Measurements from ENCODE around the gene ITIH5. TPM values are rescaled to one million over a fixed set of nuclear protein-coding genes. Genes with fewer than 3 reads are reported as not detected.

ITIH5 gene
- total and polyA plus RNA-seq, 2 donors (not counting 1 experiment from before 2014, with no cell fraction given): 0.22 to 12.4 TPM

DNA sequence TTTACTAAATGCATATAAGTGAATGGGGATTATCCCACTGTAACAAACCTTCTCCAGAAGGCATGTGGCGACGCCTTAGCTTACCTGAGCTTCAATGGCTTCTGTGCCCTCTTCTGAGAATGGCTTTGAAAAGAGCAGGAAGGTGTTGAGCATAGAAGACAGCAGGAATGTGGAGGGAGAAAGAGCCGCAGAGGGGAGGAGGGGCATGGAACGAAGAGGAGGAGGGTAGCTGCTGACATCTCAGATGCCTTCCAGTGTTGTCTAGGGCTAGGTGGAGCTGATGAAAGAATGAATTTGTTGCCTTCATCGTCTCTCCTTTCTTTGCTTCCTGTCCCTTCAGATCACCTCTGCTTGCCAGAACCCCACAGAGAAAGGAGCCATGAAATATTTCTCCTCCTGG is 86.2 kb downstream of the ITIH5 start:
- H2AFZ ChIP-seq (ENCODE audit: low read length): no peak overlapping the region
- no peaks in the 10 kb centered on the region for H3K4me1 ChIP-seq (ENCODE audit: control insufficient read depth, extremely low read depth, insufficient read depth, low read length)
- TF ChIP-seq EZH2 (IDR thresholded peaks at IDR 0.05; ENCODE audit: low read length, missing control alignments): no peak
- TF ChIP-seq, protein P1, sequence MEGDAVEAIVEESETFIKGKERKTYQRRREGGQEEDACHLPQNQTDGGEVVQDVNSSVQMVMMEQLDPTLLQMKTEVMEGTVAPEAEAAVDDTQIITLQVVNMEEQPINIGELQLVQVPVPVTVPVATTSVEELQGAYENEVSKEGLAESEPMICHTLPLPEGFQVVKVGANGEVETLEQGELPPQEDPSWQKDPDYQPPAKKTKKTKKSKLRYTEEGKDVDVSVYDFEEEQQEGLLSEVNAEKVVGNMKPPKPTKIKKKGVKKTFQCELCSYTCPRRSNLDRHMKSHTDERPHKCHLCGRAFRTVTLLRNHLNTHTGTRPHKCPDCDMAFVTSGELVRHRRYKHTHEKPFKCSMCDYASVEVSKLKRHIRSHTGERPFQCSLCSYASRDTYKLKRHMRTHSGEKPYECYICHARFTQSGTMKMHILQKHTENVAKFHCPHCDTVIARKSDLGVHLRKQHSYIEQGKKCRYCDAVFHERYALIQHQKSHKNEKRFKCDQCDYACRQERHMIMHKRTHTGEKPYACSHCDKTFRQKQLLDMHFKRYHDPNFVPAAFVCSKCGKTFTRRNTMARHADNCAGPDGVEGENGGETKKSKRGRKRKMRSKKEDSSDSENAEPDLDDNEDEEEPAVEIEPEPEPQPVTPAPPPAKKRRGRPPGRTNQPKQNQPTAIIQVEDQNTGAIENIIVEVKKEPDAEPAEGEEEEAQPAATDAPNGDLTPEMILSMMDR (conservative IDR thresholded peaks at IDR 0.05 in 1 of 2, IDR thresholded peaks at IDR 0.05 in 1 of 2; ENCODE audit: low read depth in 1 of 2, low read length in 2 of 2): no peak
- H3K27ac ChIP-seq (ENCODE audit: insufficient read depth, low read length): no peak overlapping the region
- no peak overlapping the region for H3K9ac ChIP-seq (ENCODE audit: insufficient read depth, low read length)
- no peaks in the 10 kb centered on the region for H4K20me1 ChIP-seq (ENCODE audit: control insufficient read depth, extremely low read depth, insufficient read depth, low read length)
- no peaks in the 10 kb centered on the region for H3K36me3 ChIP-seq (ENCODE audit: control insufficient read depth, insufficient read depth, low read length)
- no peak overlapping the region for H3K4me2 ChIP-seq (ENCODE audit: extremely low read depth, insufficient read depth, low read length)
- H3K9me3 ChIP-seq (ENCODE audit: control insufficient read depth, insufficient read depth, low read depth, low read length): no peaks in the 10 kb centered on the region
- no peaks in the 10 kb centered on the region for H3K27me3 ChIP-seq (ENCODE audit: control insufficient read depth, insufficient read depth, low read length)
- no peaks in the 10 kb centered on the region for H3K79me2 ChIP-seq (ENCODE audit: control insufficient read depth, insufficient read depth, low read length)
- no peak overlapping the region for H3K4me3 ChIP-seq (replicated peaks in 1 of 4; ENCODE audit: control extremely low read depth in 1 of 4, insufficient read depth in 1 of 4, low read depth in 3 of 4, low read length in 4 of 4)
- DNase-seq (ENCODE audit: low read depth in 2 of 2): no peak

DNA sequence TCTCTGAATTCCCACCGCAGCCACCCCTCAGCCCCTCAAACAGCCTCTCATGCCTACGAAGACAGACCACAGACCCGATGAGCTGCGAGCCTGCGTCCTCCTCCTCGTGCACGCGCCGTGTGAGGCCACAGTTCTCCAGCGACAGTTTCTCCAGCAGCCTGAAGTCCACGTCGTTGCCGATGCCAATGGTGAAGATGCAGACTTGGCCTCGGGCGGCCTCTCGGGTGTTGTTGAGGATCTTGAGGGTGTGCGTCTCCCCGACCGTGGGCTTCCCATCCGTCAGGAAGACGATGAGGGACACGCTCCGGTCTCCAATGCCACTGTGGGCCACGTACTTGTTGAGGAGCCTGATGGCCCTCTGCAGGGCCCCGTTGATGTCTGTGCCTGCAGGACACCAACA is 87.1 kb downstream of the ITIH5 start:
- H2AFZ ChIP-seq (ENCODE audit: low read length): no peak overlapping the region
- H3K79me2 ChIP-seq (ENCODE audit: control insufficient read depth, insufficient read depth, low read length): no peaks in the 10 kb centered on the region
- no peak overlapping the region for H3K9ac ChIP-seq (ENCODE audit: insufficient read depth, low read length)
- H3K27me3 ChIP-seq (ENCODE audit: control insufficient read depth, insufficient read depth, low read length): no peaks in the 10 kb centered on the region
- H3K4me3 ChIP-seq (replicated peaks in 1 of 4; ENCODE audit: control extremely low read depth in 1 of 4, insufficient read depth in 1 of 4, low read depth in 3 of 4, low read length in 4 of 4): no peak overlapping the region
- H4K20me1 ChIP-seq (ENCODE audit: control insufficient read depth, extremely low read depth, insufficient read depth, low read length): no peaks in the 10 kb centered on the region
- H3K4me2 ChIP-seq (ENCODE audit: extremely low read depth, insufficient read depth, low read length): no peak overlapping the region
- TF ChIP-seq EZH2 (IDR thresholded peaks at IDR 0.05; ENCODE audit: low read length, missing control alignments): no peak
- TF ChIP-seq, protein P1 (conservative IDR thresholded peaks at IDR 0.05 in 1 of 2, IDR thresholded peaks at IDR 0.05 in 1 of 2; ENCODE audit: low read depth in 1 of 2, low read length in 2 of 2): no peak
- no peak for DNase-seq (ENCODE audit: low read depth in 2 of 2)
- H3K4me1 ChIP-seq (ENCODE audit: control insufficient read depth, extremely low read depth, insufficient read depth, low read length): no peaks in the 10 kb centered on the region
- H3K9me3 ChIP-seq (ENCODE audit: control insufficient read depth, insufficient read depth, low read depth, low read length): no peaks in the 10 kb centered on the region
- no peaks in the 10 kb centered on the region for H3K36me3 ChIP-seq (ENCODE audit: control insufficient read depth, insufficient read depth, low read length)
- no peak overlapping the region for H3K27ac ChIP-seq (ENCODE audit: insufficient read depth, low read length)

GRCh38 chr10:7577579-7577978 is 89.2 kb downstream of the ITIH5 start:
- H3K9me3 ChIP-seq (ENCODE audit: control insufficient read depth, insufficient read depth, low read depth, low read length): no peaks in the 10 kb centered on the region
- no peak overlapping the region for H3K4me2 ChIP-seq (ENCODE audit: extremely low read depth, insufficient read depth, low read length)
- no peak overlapping the region for H3K27ac ChIP-seq (ENCODE audit: insufficient read depth, low read length)
- no peaks in the 10 kb centered on the region for H4K20me1 ChIP-seq (ENCODE audit: control insufficient read depth, extremely low read depth, insufficient read depth, low read length)
- no peaks in the 10 kb centered on the region for H3K79me2 ChIP-seq (ENCODE audit: control insufficient read depth, insufficient read depth, low read length)
- TF ChIP-seq EZH2 (IDR thresholded peaks at IDR 0.05; ENCODE audit: low read length, missing control alignments): no peak
- TF ChIP-seq, protein P1 (conservative IDR thresholded peaks at IDR 0.05 in 1 of 2, IDR thresholded peaks at IDR 0.05 in 1 of 2; ENCODE audit: low read depth in 1 of 2, low read length in 2 of 2): no peak
- H3K4me1 ChIP-seq (ENCODE audit: control insufficient read depth, extremely low read depth, insufficient read depth, low read length): no peaks in the 10 kb centered on the region
- no peak overlapping the region for H3K9ac ChIP-seq (ENCODE audit: insufficient read depth, low read length)
- DNase-seq (ENCODE audit: low read depth in 2 of 2): no peak
- H3K36me3 ChIP-seq (ENCODE audit: control insufficient read depth, insufficient read depth, low read length): no peaks in the 10 kb centered on the region
- no peaks in the 10 kb centered on the region for H3K27me3 ChIP-seq (ENCODE audit: control insufficient read depth, insufficient read depth, low read length)
- H2AFZ ChIP-seq (ENCODE audit: low read length): no peak overlapping the region
- no peak overlapping the region for H3K4me3 ChIP-seq (replicated peaks in 1 of 4; ENCODE audit: control extremely low read depth in 1 of 4, insufficient read depth in 1 of 4, low read depth in 3 of 4, low read length in 4 of 4)

Measured in fibroblast of lung (primary cell).